Neuronal stem cell (in vitro differentiated cells): Measurements from ENCODE around the gene CTNND2.

Experiments used
- DNase-seq: peaks from one replicate; pipeline ENCODE4 v3.0.0-alpha.2; 2013; ENCODE audit warnings: low spot score
- H2AFZ ChIP-seq: one replicate; pipeline ENCODE4 v1.6.1; 2013; ENCODE audit warnings: mild to moderate bottlenecking, low read length, inconsistent platforms
- H2AK5ac ChIP-seq: 2 replicates; pipeline ENCODE4 v1.6.1; 2013; ENCODE audit warnings: low read depth, mild to moderate bottlenecking, inconsistent platforms, low read length, moderate library complexity, mixed read lengths
- H2BK120ac ChIP-seq: 2 replicates; pipeline ENCODE4 v1.6.1; 2013; ENCODE audit warnings: low read depth, mild to moderate bottlenecking, inconsistent platforms, low read length, moderate library complexity, mixed read lengths
- H2BK12ac ChIP-seq: one replicate; pipeline ENCODE4 v1.6.1; 2013; ENCODE audit warnings: low read length, inconsistent platforms
- H2BK15ac ChIP-seq: 2 replicates; pipeline ENCODE4 v1.6.1; 2013; ENCODE audit warnings: mild to moderate bottlenecking, low read length, inconsistent platforms, mixed read lengths
- H2BK5ac ChIP-seq: one replicate; pipeline ENCODE4 v1.6.1; 2013; ENCODE audit warnings: inconsistent platforms, mild to moderate bottlenecking, low read length, moderate library complexity
- H3K14ac ChIP-seq: one replicate; pipeline ENCODE4 v1.6.1; 2013; ENCODE audit warnings: low read length, inconsistent platforms
- H3K18ac ChIP-seq: 2 replicates; pipeline ENCODE4 v1.6.1; 2013; ENCODE audit warnings: low read length, inconsistent platforms
- H3K23ac ChIP-seq: 2 replicates; pipeline ENCODE4 v1.6.1; 2013; ENCODE audit warnings: low read depth, mild to moderate bottlenecking, mixed read lengths, low read length, inconsistent platforms; ENCODE audit not compliant: poor library complexity
- H3K27ac ChIP-seq: replicated peaks from 3 replicates; pipeline ENCODE4 v1.5.1; 2013; ENCODE audit warnings: low read length, inconsistent platforms
- H3K27me3 ChIP-seq, 3 experiments: 2 replicates each; pipeline ENCODE4 v1.6.1; 2013; ENCODE audit warnings: low read length in 3 of 3, mild to moderate bottlenecking in 2 of 3, inconsistent platforms in 1 of 3, low read depth in 1 of 3, mixed read lengths in 1 of 3, moderate library complexity in 1 of 3; ENCODE audit not compliant: control insufficient read depth in 3 of 3, insufficient read depth in 3 of 3
- H3K36me3 ChIP-seq, 2 donors: replicated peaks in 1 of 2; 2 replicates each; pipeline ENCODE4 v1.6.1; 2013; ENCODE audit warnings: low read length in 2 of 2; ENCODE audit not compliant: control insufficient read depth in 2 of 2, insufficient read depth in 2 of 2
- H3K4ac ChIP-seq: 2 replicates; pipeline ENCODE4 v1.6.1; 2013; ENCODE audit warnings: inconsistent platforms, mild to moderate bottlenecking, low read length, moderate library complexity
- H3K4me1 ChIP-seq, 2 donors: 1 replicate in 1 of 2; 2 replicates in 1 of 2; pipeline ENCODE4 v1.6.1; 2013; ENCODE audit warnings: low read length in 2 of 2, low read depth in 1 of 2; ENCODE audit not compliant: control insufficient read depth in 2 of 2, insufficient read depth in 1 of 2
- H3K4me2 ChIP-seq: one replicate; pipeline ENCODE4 v1.6.1; 2013; ENCODE audit warnings: mild to moderate bottlenecking, low read length, inconsistent platforms; ENCODE audit not compliant: insufficient read depth, poor library complexity, severe bottlenecking
- H3K4me3 ChIP-seq, 2 donors: 2 replicates each; pipeline ENCODE4 v1.5.1; 2013; ENCODE audit warnings: low read length in 2 of 2, mild to moderate bottlenecking in 2 of 2, inconsistent platforms in 1 of 2, moderate library complexity in 1 of 2
- H3K79me1 ChIP-seq: one replicate; pipeline ENCODE4 v1.6.1; 2013; ENCODE audit warnings: low read depth, mild to moderate bottlenecking, inconsistent platforms, low read length, moderate library complexity
- H3K9ac ChIP-seq: one replicate; pipeline ENCODE4 v1.6.1; 2013; ENCODE audit warnings: mild to moderate bottlenecking, low read depth, low read length, inconsistent platforms; ENCODE audit not compliant: poor library complexity
- H3K9me3 ChIP-seq, 2 donors: replicated peaks in 1 of 2; 2 replicates each; pipeline versions ENCODE3 to v1.6.1; 2013; ENCODE audit warnings: low read length in 2 of 2, mild to moderate bottlenecking in 2 of 2, inconsistent platforms in 1 of 2, low read depth in 1 of 2, mixed read lengths in 1 of 2, moderate library complexity in 1 of 2; ENCODE audit not compliant: control insufficient read depth in 2 of 2, insufficient read depth in 1 of 2
- H4K8ac ChIP-seq: one replicate; pipeline ENCODE4 v1.6.1; 2013; ENCODE audit warnings: low read depth, mild to moderate bottlenecking, inconsistent platforms, low read length, moderate library complexity
- H4K91ac ChIP-seq: one replicate; pipeline ENCODE4 v1.6.1; 2013; ENCODE audit warnings: low read length, low read depth, mild to moderate bottlenecking, inconsistent platforms; ENCODE audit not compliant: poor library complexity
- WGBS, 2 donors: extraction: QIAGEN DNeasy Blood & Tissue Kit; methylation state at CpG; one replicate each; pipeline ENCODE4 v1.1.7; 2013; ENCODE audit warnings: missing lambda C conversion rate in 2 of 2, mixed read lengths in 1 of 2; ENCODE audit not compliant: insufficient read length in 2 of 2, insufficient replicate concordance in 1 of 2; ENCODE audit errors: extremely low coverage in 2 of 2; 5-methylcytosine and 5-hydroxymethylcytosine counted together

The CTNND2 gene

GRCh38 chr5:11760934-11761603 is 143.2 kb downstream of the CTNND2 start:
- no peak overlapping the region for H3K27ac ChIP-seq
- no peak overlapping the region for H3K14ac ChIP-seq
- WGBS, 2 donors, result no CpG with 5 or more reads among the region's 8 CpGs
- no peaks in the 10 kb centered on the region for H3K79me1 ChIP-seq
- H2BK15ac ChIP-seq, result no peak overlapping the region
- no peak overlapping the region for H3K18ac ChIP-seq
- H3K27me3 ChIP-seq, result no peaks in the 10 kb centered on the region
- H3K9me3 ChIP-seq, result peaks cover 0 to 3% of the 10 kb centered on the region in 2 donors
- H2BK5ac ChIP-seq, result no peak overlapping the region
- H3K4ac ChIP-seq, result no peak overlapping the region
- H3K4me1 ChIP-seq, result no peaks in the 10 kb centered on the region
- no peak overlapping the region for H2BK120ac ChIP-seq
- no peak overlapping the region for H4K91ac ChIP-seq
- H3K9ac ChIP-seq, result no peak overlapping the region
- no peak overlapping the region for H2AFZ ChIP-seq
- no peak overlapping the region for H3K23ac ChIP-seq
- H2AK5ac ChIP-seq, result no peak overlapping the region
- no peak overlapping the region for H3K4me3 ChIP-seq
- H3K36me3 ChIP-seq, result no peaks in the 10 kb centered on the region
- no peak for DNase-seq
- no peak overlapping the region for H3K4me2 ChIP-seq
- H4K8ac ChIP-seq, result no peak overlapping the region
- H2BK12ac ChIP-seq, result no peak overlapping the region

- no peak overlapping the region for H2AFZ ChIP-seq
- no peak overlapping the region for H2AK5ac ChIP-seq
- no CpG with 5 or more reads among the region's 1 CpG for WGBS, 2 donors
- no peak overlapping the region for H3K4ac ChIP-seq
- no peak overlapping the region for H2BK15ac ChIP-seq
- H2BK5ac ChIP-seq, result no peak overlapping the region
- H3K27me3 ChIP-seq, result no peaks in the 10 kb centered on the region
- H2BK12ac ChIP-seq, result no peak overlapping the region
- H3K36me3 ChIP-seq, result no peaks in the 10 kb centered on the region
- H3K9ac ChIP-seq, result no peak overlapping the region
- no peak overlapping the region for H3K4me3 ChIP-seq
- DNase-seq, result no peak
- H4K91ac ChIP-seq, result no peak overlapping the region
- no peak overlapping the region for H3K4me2 ChIP-seq
- H2BK120ac ChIP-seq, result no peak overlapping the region
- H3K18ac ChIP-seq, result no peak overlapping the region
- no peak overlapping the region for H3K14ac ChIP-seq
- H3K27ac ChIP-seq, result no peak overlapping the region
- no peaks in the 10 kb centered on the region for H3K9me3 ChIP-seq
- H3K79me1 ChIP-seq, result no peaks in the 10 kb centered on the region
- no peak overlapping the region for H4K8ac ChIP-seq
- no peaks in the 10 kb centered on the region for H3K4me1 ChIP-seq
- no peak overlapping the region for H3K23ac ChIP-seq
Measured at GRCh38 chr5:11758321-11758720, 145.9 kb downstream of the CTNND2 start.

DNA sequence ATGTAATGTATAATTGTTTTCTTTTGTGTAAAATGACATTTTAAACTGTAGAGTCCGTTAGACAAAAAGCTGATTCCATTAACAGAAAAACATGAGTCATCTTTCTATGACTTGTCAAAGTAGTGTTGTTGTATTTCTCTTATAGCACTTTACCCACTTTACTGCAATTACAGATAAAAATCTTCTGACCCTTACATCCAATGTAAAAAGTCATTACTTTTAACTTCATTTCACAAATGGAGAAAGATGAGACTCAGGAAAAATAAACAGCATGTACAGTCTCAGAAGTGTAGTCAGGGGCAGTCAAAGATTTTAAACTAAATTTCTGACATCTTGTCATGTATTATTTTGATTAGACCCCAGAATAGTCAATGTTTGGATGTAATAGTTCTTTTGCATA is 146.6 kb downstream of the CTNND2 start:
- H2BK15ac ChIP-seq, result no peak overlapping the region
- H2AFZ ChIP-seq, result no peak overlapping the region
- H4K8ac ChIP-seq, result no peak overlapping the region

GRCh38 chr5:11737010-11737409 is 167.2 kb downstream of the CTNND2 start:
- Histone ChIP-seq H3K4me2 (no peak overlapping the region), H3K23ac (no peak overlapping the region), H3K9me3 (no peaks in the 10 kb centered on the region), H2BK12ac (no peak overlapping the region), H3K79me1 (no peaks in the 10 kb centered on the region), H3K36me3 (no peaks in the 10 kb centered on the region), H3K14ac (no peak overlapping the region), H3K4me3 (no peak overlapping the region), H2BK120ac (no peak overlapping the region), H3K27me3 (no peaks in the 10 kb centered on the region), H4K8ac (no peak overlapping the region), H4K91ac (no peak overlapping the region), H3K27ac (no peak overlapping the region), H3K4me1 (no peaks in the 10 kb centered on the region), H3K4ac (no peak overlapping the region), H2AK5ac (no peak overlapping the region), H2BK5ac (no peak overlapping the region), H3K18ac (no peak overlapping the region), H2AFZ (no peak overlapping the region), H3K9ac (no peak overlapping the region), H2BK15ac (no peak overlapping the region)
- no peak for DNase-seq
- no CpG with 5 or more reads among the region's 3 CpGs for WGBS, 2 donors

More for the DNA sequence above, 146.6 kb downstream of the CTNND2 start:
- H3K4me3 ChIP-seq, result no peak overlapping the region
- no peaks in the 10 kb centered on the region for H3K4me1 ChIP-seq
- no peak overlapping the region for H2BK5ac ChIP-seq
- H2BK120ac ChIP-seq, result no peak overlapping the region
- H3K27ac ChIP-seq, result no peak overlapping the region
- no peak for DNase-seq
- H4K91ac ChIP-seq, result no peak overlapping the region
- no peaks in the 10 kb centered on the region for H3K27me3 ChIP-seq
- no peak overlapping the region for H3K14ac ChIP-seq
- no peak overlapping the region for H2BK12ac ChIP-seq
- H3K79me1 ChIP-seq, result no peaks in the 10 kb centered on the region
- no peak overlapping the region for H3K23ac ChIP-seq
- WGBS, 2 donors, result no CpG with 5 or more reads among the region's 1 CpG
- no peak overlapping the region for H3K4me2 ChIP-seq
- H2AK5ac ChIP-seq, result no peak overlapping the region
- no peak overlapping the region for H3K4ac ChIP-seq
- H3K9ac ChIP-seq, result no peak overlapping the region
- H3K18ac ChIP-seq, result no peak overlapping the region
- no peaks in the 10 kb centered on the region for H3K36me3 ChIP-seq
- H3K9me3 ChIP-seq, result no peaks in the 10 kb centered on the region
